Measurements from ENCODE around the gene NAP1L4. TPM values are rescaled to one million over a fixed set of nuclear protein-coding genes. Genes with fewer than 3 reads are reported as not detected.

Gene NAP1L4
- total RNA-seq, 1 experiment from 2014 or later: 189 TPM

DNA sequence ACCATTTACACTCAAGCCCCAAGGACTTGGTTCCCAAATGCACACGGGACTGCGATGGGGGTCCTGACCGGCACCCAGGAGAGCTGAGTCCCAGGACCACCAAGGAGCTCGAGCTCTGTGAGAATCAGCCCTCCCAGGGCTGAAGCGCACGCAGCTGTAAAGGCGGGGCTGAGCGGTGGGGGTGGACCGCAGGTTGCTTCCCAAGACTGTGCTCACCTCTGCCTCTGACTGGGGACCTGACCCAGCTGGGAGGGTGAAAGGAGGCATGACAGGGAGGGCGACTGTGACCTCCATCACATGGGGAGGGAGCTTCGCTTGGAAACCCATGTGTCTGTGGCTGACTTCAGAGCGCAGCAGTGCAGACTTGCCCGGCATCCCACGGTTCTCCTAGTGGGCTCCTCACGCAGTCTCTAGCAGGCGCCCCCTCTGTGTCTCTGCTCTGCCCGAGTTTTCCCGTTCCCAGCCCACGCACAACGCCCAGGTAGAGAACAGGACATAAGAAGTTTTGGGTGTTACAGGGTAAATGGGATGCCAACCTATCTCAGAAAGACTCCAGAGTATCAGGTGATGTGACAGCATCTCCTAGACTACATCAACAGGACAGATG lies 15.4 kb upstream of the NAP1L4 start:
- no peaks in the 10 kb centered on the region for H3K27me3 Mint-ChIP-seq (ENCODE audit: low read depth)
- DNase-seq (ENCODE audit: low spot score): no peak
- TF ChIP-seq, protein P1, sequence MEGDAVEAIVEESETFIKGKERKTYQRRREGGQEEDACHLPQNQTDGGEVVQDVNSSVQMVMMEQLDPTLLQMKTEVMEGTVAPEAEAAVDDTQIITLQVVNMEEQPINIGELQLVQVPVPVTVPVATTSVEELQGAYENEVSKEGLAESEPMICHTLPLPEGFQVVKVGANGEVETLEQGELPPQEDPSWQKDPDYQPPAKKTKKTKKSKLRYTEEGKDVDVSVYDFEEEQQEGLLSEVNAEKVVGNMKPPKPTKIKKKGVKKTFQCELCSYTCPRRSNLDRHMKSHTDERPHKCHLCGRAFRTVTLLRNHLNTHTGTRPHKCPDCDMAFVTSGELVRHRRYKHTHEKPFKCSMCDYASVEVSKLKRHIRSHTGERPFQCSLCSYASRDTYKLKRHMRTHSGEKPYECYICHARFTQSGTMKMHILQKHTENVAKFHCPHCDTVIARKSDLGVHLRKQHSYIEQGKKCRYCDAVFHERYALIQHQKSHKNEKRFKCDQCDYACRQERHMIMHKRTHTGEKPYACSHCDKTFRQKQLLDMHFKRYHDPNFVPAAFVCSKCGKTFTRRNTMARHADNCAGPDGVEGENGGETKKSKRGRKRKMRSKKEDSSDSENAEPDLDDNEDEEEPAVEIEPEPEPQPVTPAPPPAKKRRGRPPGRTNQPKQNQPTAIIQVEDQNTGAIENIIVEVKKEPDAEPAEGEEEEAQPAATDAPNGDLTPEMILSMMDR (IDR thresholded peaks at IDR 0.05): no peak
- TF ChIP-seq MXD4 (CRISPR knock-in tag; IDR thresholded peaks at IDR 0.05; ENCODE audit: borderline replicate concordance): no peak
- TF ChIP-seq, protein P2, sequence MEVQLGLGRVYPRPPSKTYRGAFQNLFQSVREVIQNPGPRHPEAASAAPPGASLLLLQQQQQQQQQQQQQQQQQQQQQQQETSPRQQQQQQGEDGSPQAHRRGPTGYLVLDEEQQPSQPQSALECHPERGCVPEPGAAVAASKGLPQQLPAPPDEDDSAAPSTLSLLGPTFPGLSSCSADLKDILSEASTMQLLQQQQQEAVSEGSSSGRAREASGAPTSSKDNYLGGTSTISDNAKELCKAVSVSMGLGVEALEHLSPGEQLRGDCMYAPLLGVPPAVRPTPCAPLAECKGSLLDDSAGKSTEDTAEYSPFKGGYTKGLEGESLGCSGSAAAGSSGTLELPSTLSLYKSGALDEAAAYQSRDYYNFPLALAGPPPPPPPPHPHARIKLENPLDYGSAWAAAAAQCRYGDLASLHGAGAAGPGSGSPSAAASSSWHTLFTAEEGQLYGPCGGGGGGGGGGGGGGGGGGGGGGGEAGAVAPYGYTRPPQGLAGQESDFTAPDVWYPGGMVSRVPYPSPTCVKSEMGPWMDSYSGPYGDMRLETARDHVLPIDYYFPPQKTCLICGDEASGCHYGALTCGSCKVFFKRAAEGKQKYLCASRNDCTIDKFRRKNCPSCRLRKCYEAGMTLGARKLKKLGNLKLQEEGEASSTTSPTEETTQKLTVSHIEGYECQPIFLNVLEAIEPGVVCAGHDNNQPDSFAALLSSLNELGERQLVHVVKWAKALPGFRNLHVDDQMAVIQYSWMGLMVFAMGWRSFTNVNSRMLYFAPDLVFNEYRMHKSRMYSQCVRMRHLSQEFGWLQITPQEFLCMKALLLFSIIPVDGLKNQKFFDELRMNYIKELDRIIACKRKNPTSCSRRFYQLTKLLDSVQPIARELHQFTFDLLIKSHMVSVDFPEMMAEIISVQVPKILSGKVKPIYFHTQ (CRISPR knock-in tag; IDR thresholded peaks at IDR 0.05): no peak
- TF ChIP-seq IRF2 (CRISPR knock-in tag; IDR thresholded peaks at IDR 0.05; ENCODE audit: borderline replicate concordance, low read depth): no peak
- TF ChIP-seq ATF1 (CRISPR knock-in tag; IDR thresholded peaks at IDR 0.05): no peak
- TF ChIP-seq ZNF396 (CRISPR knock-in tag; IDR thresholded peaks at IDR 0.05; ENCODE audit: borderline replicate concordance): no peak
- no peak for TF ChIP-seq TCF7 (CRISPR knock-in tag; IDR thresholded peaks at IDR 0.05; ENCODE audit: low read depth)
- TF ChIP-seq NFE2L1 (CRISPR knock-in tag; IDR thresholded peaks at IDR 0.05): no peak
- TF ChIP-seq, protein P3, sequence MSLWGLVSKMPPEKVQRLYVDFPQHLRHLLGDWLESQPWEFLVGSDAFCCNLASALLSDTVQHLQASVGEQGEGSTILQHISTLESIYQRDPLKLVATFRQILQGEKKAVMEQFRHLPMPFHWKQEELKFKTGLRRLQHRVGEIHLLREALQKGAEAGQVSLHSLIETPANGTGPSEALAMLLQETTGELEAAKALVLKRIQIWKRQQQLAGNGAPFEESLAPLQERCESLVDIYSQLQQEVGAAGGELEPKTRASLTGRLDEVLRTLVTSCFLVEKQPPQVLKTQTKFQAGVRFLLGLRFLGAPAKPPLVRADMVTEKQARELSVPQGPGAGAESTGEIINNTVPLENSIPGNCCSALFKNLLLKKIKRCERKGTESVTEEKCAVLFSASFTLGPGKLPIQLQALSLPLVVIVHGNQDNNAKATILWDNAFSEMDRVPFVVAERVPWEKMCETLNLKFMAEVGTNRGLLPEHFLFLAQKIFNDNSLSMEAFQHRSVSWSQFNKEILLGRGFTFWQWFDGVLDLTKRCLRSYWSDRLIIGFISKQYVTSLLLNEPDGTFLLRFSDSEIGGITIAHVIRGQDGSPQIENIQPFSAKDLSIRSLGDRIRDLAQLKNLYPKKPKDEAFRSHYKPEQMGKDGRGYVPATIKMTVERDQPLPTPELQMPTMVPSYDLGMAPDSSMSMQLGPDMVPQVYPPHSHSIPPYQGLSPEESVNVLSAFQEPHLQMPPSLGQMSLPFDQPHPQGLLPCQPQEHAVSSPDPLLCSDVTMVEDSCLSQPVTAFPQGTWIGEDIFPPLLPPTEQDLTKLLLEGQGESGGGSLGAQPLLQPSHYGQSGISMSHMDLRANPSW (CRISPR knock-in tag; conservative IDR thresholded peaks at IDR 0.05; ENCODE audit: low read depth): no peak
- TF ChIP-seq ELF4 (CRISPR knock-in tag; IDR thresholded peaks at IDR 0.05; ENCODE audit: low read depth): no peak
- no peak for TF ChIP-seq NR3C1 (CRISPR knock-in tag; conservative IDR thresholded peaks at IDR 0.05; ENCODE audit: low read depth)
- TF ChIP-seq FOXP1 (CRISPR knock-in tag; IDR thresholded peaks at IDR 0.05; ENCODE audit: borderline replicate concordance): no peak
- no peak for TF ChIP-seq TP53 (CRISPR knock-in tag; IDR thresholded peaks at IDR 0.05)
- TF ChIP-seq, protein P4, sequence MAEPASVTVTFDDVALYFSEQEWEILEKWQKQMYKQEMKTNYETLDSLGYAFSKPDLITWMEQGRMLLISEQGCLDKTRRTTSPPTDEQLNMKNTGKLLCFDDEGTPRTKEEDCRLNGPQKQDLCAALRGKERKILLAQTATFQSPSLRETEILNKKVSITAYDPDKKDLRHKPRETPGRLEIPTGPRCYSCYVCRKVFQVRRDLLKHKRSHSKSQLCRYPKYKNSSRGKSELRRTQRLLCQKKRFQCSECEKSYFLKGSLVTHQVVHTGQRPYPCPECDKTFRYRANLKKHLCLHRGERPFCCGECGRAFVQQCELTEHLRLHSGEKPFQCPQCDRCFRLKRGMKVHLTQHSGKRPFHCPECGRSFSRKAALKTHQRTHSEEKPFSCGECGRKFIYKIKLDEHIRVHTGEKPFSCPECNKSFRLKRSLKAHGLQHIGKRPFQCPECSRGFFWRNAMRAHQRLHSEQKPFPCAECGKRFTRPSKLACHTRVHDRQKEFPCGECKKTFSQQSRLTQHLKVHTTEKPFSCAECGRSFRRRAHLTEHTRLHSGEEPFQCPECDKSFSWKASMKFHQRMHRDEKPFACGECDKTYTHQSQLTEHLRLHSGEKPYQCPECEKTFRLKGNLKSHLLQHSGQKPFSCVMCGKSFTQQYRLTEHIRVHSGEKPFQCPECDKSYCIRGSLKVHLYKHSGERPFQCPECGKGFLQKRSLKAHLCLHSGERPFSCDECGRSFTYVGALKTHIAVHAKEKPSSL (CRISPR knock-in tag; conservative IDR thresholded peaks at IDR 0.05): no peak
- TF ChIP-seq ZBTB21 (CRISPR knock-in tag; IDR thresholded peaks at IDR 0.05; ENCODE audit: borderline replicate concordance): no peak
- TF ChIP-seq, protein P5, sequence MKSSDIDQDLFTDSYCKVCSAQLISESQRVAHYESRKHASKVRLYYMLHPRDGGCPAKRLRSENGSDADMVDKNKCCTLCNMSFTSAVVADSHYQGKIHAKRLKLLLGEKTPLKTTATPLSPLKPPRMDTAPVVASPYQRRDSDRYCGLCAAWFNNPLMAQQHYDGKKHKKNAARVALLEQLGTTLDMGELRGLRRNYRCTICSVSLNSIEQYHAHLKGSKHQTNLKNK (CRISPR knock-in tag; IDR thresholded peaks at IDR 0.05): no peak
- TF ChIP-seq, protein P6, sequence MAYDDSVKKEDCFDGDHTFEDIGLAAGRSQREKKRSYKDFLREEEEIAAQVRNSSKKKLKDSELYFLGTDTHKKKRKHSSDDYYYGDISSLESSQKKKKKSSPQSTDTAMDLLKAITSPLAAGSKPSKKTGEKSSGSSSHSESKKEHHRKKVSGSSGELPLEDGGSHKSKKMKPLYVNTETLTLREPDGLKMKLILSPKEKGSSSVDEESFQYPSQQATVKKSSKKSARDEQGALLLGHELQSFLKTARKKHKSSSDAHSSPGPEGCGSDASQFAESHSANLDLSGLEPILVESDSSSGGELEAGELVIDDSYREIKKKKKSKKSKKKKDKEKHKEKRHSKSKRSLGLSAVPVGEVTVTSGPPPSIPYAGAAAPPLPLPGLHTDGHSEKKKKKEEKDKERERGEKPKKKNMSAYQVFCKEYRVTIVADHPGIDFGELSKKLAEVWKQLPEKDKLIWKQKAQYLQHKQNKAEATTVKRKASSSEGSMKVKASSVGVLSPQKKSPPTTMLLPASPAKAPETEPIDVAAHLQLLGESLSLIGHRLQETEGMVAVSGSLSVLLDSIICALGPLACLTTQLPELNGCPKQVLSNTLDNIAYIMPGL (CRISPR knock-in tag; IDR thresholded peaks at IDR 0.05): no peak
- TF ChIP-seq, protein P7, sequence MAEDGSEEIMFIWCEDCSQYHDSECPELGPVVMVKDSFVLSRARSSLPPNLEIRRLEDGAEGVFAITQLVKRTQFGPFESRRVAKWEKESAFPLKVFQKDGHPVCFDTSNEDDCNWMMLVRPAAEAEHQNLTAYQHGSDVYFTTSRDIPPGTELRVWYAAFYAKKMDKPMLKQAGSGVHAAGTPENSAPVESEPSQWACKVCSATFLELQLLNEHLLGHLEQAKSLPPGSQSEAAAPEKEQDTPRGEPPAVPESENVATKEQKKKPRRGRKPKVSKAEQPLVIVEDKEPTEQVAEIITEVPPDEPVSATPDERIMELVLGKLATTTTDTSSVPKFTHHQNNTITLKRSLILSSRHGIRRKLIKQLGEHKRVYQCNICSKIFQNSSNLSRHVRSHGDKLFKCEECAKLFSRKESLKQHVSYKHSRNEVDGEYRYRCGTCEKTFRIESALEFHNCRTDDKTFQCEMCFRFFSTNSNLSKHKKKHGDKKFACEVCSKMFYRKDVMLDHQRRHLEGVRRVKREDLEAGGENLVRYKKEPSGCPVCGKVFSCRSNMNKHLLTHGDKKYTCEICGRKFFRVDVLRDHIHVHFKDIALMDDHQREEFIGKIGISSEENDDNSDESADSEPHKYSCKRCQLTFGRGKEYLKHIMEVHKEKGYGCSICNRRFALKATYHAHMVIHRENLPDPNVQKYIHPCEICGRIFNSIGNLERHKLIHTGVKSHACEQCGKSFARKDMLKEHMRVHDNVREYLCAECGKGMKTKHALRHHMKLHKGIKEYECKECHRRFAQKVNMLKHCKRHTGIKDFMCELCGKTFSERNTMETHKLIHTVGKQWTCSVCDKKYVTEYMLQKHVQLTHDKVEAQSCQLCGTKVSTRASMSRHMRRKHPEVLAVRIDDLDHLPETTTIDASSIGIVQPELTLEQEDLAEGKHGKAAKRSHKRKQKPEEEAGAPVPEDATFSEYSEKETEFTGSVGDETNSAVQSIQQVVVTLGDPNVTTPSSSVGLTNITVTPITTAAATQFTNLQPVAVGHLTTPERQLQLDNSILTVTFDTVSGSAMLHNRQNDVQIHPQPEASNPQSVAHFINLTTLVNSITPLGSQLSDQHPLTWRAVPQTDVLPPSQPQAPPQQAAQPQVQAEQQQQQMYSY (CRISPR knock-in tag; IDR thresholded peaks at IDR 0.05): no peak
- H3K4me3 Mint-ChIP-seq: no peak overlapping the region
- H3K36me3 Mint-ChIP-seq: peaks cover 48% of the 10 kb centered on the region
- POLR2A ChIA-PET: no interaction called here
- H3K9me3 Mint-ChIP-seq: no peaks in the 10 kb centered on the region
- CTCF ChIA-PET: interaction anchor here (1.1 to 1.3 kb wide), 3 partner anchors 12 to 84 kb away, joined by 3 to 4 read pairs (median 3); no protein-coding TSS in a partner anchor
- no peak overlapping the region for H3K27ac Mint-ChIP-seq
- no peaks in the 10 kb centered on the region for H3K4me1 Mint-ChIP-seq
- ATAC-seq: no peak

Measured in WTC11 (cell line).